Measurements from ENCODE around the gene TECR. TPM values are rescaled to one million over a fixed set of nuclear protein-coding genes. Genes with fewer than 3 reads are reported as not detected.

TECR gene
- total RNA-seq, 3 donors from 2014 or later (not counting 1 experiment from before 2014, with no cell fraction given): 123 to 158 (median 131) TPM

DNA sequence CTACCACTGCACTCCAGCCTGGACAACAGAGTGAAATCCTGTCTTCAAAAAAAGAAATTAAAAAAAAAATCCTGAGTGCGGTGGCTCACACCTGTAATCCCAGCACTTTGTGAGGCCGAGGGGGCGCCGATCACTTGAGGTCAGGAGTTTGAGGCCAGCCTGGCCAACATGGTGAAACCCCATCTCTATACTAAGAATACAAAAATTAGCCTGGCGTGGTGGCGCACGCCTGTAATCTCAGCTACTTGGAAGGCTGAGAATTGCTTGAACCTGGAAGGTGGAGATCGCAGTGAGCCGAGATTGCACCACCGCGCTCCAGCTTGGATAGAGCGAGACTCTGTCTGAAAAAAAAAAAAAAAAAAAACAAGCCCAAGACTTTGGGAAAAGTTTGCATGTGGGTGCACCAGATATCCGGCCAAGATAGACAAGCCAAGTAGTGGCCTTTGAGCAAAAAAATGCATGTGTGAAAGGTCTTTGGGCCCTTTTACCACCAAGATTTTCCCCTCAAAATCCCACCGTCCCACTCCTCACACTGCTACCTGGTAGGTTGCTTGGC lies 16.9 kb upstream of the TECR start:
- Histone ChIP-seq H3K27me3 (ENCODE audit: control insufficient read depth, insufficient read depth, low read length) (no peaks in the 10 kb centered on the region), H3K36me3 (ENCODE audit: control insufficient read depth, insufficient read depth, low read length) (peaks cover 34% of the 10 kb centered on the region), H3K27ac (ENCODE audit: low read length) (no peak overlapping the region), H3K9me3 (ENCODE audit: control insufficient read depth, insufficient read depth, low read length) (no peaks in the 10 kb centered on the region), H3K4me3 (ENCODE audit: low read length) (no peak overlapping the region), H3K4me1 (ENCODE audit: control insufficient read depth, insufficient read depth, low read length) (peaks cover 23% of the 10 kb centered on the region)
- ATAC-seq: no peak
- Mint-ChIP-seq H3K27me3 (ENCODE audit: low read depth in 2 of 2) (no peaks in the 10 kb centered on the region), H3K4me1 (peaks cover 24 to 32% of the 10 kb centered on the region in 2 donors), H3K27ac (no peak overlapping the region), H3K4me3 (no peak overlapping the region), H3K36me3 (peaks cover 8% of the 10 kb centered on the region), H3K9me3 (no peaks in the 10 kb centered on the region)
- 94% methylated on average over 14 of the region's 14 CpGs for WGBS (ENCODE audit: insufficient coverage)
- TF ChIP-seq, protein P1, sequence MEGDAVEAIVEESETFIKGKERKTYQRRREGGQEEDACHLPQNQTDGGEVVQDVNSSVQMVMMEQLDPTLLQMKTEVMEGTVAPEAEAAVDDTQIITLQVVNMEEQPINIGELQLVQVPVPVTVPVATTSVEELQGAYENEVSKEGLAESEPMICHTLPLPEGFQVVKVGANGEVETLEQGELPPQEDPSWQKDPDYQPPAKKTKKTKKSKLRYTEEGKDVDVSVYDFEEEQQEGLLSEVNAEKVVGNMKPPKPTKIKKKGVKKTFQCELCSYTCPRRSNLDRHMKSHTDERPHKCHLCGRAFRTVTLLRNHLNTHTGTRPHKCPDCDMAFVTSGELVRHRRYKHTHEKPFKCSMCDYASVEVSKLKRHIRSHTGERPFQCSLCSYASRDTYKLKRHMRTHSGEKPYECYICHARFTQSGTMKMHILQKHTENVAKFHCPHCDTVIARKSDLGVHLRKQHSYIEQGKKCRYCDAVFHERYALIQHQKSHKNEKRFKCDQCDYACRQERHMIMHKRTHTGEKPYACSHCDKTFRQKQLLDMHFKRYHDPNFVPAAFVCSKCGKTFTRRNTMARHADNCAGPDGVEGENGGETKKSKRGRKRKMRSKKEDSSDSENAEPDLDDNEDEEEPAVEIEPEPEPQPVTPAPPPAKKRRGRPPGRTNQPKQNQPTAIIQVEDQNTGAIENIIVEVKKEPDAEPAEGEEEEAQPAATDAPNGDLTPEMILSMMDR (IDR thresholded peaks at IDR 0.05): no peak
- no peak for DNase-seq
- intact Hi-C loops (cut with micrococcal nuclease): no loop called here

DNA sequence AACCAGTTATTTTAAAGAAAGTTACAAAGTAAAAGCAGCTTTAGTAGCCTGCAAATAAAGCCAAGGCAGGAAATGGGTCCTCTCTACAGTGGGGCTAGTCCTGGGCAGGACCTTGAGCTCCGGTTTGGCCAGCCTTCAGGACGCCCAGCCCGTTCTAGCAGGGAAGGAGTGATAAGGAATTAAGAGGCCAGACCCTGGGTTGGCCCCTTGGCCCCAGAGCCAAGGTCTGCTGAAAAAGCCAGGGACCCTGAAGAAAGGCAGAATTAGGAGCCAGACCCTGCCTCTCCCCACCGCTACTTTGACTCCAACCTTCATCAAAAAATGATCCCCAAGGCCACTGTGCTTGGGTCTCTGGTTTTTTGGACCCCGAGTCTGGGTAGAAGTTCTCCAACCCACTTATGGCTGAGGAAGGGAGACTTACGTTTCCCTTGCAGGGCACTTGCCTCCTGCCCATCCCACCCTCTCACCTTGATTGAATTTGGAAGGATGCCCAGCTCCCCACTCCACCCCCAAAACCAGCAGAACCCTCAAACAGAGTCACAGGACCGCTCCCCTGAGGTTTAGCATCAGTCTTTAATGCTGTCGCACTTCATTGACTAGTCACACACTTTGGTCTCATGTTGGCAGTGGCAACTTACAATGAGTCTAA lies 15.1 kb upstream of the TECR start:
- TF ChIP-seq, protein P1 (IDR thresholded peaks at IDR 0.05): no peak
- peak overlapping the region; percentile 71 to 91 for H3K27ac Mint-ChIP-seq
- no peak for ATAC-seq
- intact Hi-C loops (cut with micrococcal nuclease): no loop called here
- peak overlapping the region; percentile 95 for H3K4me3 Mint-ChIP-seq
- DNase-seq: no peak
- peaks cover 8% of the 10 kb centered on the region for H3K36me3 Mint-ChIP-seq
- H3K4me3 ChIP-seq (ENCODE audit: low read length): no peak overlapping the region
- WGBS (ENCODE audit: insufficient coverage): 84% methylated on average over 8 of the region's 8 CpGs
- no peaks in the 10 kb centered on the region for H3K9me3 ChIP-seq (ENCODE audit: control insufficient read depth, insufficient read depth, low read length)
- H3K27me3 ChIP-seq (ENCODE audit: control insufficient read depth, insufficient read depth, low read length): no peaks in the 10 kb centered on the region
- H3K9me3 Mint-ChIP-seq: no peaks in the 10 kb centered on the region
- peaks cover 30% of the 10 kb centered on the region for H3K4me1 ChIP-seq (ENCODE audit: control insufficient read depth, insufficient read depth, low read length)
- peaks cover 34% of the 10 kb centered on the region for H3K36me3 ChIP-seq (ENCODE audit: control insufficient read depth, insufficient read depth, low read length)
- H3K4me1 Mint-ChIP-seq: peaks cover 25 to 38% of the 10 kb centered on the region in 2 donors
- no peak overlapping the region for H3K27ac ChIP-seq (ENCODE audit: low read length)
- H3K27me3 Mint-ChIP-seq (ENCODE audit: low read depth in 2 of 2): no peaks in the 10 kb centered on the region

- H3K4me1 Mint-ChIP-seq: peaks cover 30 to 44% of the 10 kb centered on the region in 2 donors
- 89% methylated on average over 8 of the region's 8 CpGs for WGBS (ENCODE audit: insufficient coverage)
- H3K27me3 Mint-ChIP-seq (ENCODE audit: low read depth in 2 of 2): no peaks in the 10 kb centered on the region
- no peaks in the 10 kb centered on the region for H3K27me3 ChIP-seq (ENCODE audit: control insufficient read depth, insufficient read depth, low read length)
- peaks cover 8% of the 10 kb centered on the region for H3K36me3 Mint-ChIP-seq
- peaks cover 39% of the 10 kb centered on the region for H3K4me1 ChIP-seq (ENCODE audit: control insufficient read depth, insufficient read depth, low read length)
- intact Hi-C loops (cut with micrococcal nuclease): loop anchor here (5.0 kb wide), 1 partner anchor 98 kb away; the partner anchor contains the start of gene DDX39A
- no peak for DNase-seq
- H3K9me3 Mint-ChIP-seq: no peaks in the 10 kb centered on the region
- TF ChIP-seq, protein P1 (IDR thresholded peaks at IDR 0.05): no peak
- H3K27ac ChIP-seq (ENCODE audit: low read length): no peak overlapping the region
- no peak overlapping the region for H3K4me3 ChIP-seq (ENCODE audit: low read length)
- ATAC-seq: no peak
- H3K27ac Mint-ChIP-seq: peak overlapping the region; percentile 91 to 96
- H3K36me3 ChIP-seq (ENCODE audit: control insufficient read depth, insufficient read depth, low read length): peaks cover 34% of the 10 kb centered on the region
- no peaks in the 10 kb centered on the region for H3K9me3 ChIP-seq (ENCODE audit: control insufficient read depth, insufficient read depth, low read length)
- peak overlapping the region; percentile 95 for H3K4me3 Mint-ChIP-seq
Measured at GRCh38 chr19:14515501-14516047, 13.8 kb upstream of the TECR start.

All from natural killer cell (primary cell).